ENCODE results near the gene COL9A1.

DNA sequence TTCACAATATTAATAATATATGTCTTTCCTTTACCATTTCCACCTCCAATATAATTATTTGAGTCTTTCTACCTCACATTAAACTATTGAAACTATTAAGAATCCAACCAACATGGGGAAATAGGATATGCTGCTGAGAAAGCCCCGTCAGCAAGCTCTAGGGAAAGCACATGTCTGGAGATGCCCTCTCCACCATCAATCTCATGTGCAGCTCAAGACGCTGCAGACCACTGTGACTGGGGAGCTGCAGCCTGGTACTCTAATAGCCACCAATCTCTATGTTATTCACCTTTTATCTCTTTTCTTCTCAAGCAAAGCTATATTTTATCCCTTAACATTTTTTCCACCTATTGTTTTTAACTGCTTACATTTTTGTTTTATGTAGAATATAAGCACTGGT, 50.3 kb downstream of the COL9A1 start:
- TF ChIP-seq POLR2A (IDR thresholded peaks at IDR 0.05) = no peak
- TF ChIP-seq, protein P1, sequence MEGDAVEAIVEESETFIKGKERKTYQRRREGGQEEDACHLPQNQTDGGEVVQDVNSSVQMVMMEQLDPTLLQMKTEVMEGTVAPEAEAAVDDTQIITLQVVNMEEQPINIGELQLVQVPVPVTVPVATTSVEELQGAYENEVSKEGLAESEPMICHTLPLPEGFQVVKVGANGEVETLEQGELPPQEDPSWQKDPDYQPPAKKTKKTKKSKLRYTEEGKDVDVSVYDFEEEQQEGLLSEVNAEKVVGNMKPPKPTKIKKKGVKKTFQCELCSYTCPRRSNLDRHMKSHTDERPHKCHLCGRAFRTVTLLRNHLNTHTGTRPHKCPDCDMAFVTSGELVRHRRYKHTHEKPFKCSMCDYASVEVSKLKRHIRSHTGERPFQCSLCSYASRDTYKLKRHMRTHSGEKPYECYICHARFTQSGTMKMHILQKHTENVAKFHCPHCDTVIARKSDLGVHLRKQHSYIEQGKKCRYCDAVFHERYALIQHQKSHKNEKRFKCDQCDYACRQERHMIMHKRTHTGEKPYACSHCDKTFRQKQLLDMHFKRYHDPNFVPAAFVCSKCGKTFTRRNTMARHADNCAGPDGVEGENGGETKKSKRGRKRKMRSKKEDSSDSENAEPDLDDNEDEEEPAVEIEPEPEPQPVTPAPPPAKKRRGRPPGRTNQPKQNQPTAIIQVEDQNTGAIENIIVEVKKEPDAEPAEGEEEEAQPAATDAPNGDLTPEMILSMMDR (IDR thresholded peaks at IDR 0.05) = no peak

Data from tibial nerve (tissue), 3 donors.